NCI-H2196 treated with DMSO at 0.1 percent for 48 hours (cell line): ENCODE measurements around the gene FAM181A.

Experiments
- DNase-seq: peaks from one replicate; lab custom pipeline; 2025; ENCODE audit not compliant: unreplicated experiment; lab: John Stamatoyannopoulos, UW

Gene FAM181A

DNA sequence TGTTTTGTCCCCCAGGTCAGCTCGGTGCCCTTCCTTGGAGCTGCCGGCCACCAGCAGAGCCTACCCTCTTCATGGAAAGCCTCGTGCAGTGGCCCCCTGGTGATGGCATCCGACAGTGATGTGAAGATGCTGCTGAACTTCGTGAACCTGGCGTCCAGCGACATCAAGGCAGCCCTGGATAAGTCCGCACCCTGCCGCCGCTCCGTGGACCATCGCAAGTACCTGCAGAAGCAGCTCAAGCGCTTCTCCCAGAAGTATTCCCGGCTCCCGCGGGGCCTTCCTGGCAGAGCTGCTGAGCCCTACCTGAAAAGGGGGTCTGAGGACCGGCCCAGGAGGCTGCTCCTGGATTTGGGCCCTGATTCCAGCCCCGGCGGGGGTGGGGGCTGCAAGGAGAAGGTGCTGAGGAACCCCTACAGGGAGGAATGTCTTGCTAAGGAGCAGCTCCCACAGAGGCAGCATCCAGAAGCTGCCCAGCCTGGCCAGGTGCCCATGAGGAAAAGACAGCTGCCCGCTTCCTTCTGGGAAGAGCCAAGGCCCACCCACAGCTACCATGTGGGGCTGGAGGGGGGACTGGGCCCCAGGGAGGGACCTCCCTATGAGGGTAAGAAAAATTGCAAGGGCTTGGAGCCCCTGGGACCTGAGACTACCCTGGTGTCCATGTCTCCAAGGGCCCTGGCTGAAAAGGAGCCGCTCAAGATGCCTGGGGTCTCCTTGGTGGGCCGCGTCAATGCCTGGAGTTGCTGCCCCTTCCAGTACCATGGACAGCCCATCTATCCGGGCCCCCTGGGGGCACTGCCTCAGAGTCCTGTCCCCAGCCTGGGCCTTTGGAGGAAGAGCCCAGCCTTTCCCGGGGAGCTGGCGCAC, 1.3 kb downstream of the FAM181A start:
- DNase-seq, result no peak

DNA sequence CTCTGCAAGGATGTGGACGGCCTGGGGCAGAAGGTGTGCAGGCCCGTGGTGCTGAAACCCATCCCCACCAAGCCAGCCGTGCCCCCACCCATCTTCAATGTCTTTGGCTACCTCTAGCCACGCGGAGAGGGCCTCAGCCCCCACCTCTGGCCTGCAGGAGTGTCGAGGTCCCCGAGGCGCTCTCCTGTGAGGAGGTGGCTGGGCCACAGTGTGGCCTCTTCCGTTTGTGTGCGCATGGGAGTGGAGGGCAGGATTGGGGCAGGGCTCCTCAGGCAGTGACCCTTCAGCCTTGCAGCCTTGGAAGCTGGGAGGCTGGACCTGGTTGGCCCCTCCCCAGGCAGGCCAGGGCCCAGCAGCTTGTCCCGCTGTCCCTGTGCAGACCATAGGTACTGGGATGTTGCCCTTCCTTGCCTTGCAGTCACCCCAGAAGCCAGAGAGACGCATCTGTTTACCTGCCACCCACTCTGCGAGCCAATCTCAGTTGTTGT, 1.9 kb downstream of the FAM181A start:
- no peak for DNase-seq

DNA sequence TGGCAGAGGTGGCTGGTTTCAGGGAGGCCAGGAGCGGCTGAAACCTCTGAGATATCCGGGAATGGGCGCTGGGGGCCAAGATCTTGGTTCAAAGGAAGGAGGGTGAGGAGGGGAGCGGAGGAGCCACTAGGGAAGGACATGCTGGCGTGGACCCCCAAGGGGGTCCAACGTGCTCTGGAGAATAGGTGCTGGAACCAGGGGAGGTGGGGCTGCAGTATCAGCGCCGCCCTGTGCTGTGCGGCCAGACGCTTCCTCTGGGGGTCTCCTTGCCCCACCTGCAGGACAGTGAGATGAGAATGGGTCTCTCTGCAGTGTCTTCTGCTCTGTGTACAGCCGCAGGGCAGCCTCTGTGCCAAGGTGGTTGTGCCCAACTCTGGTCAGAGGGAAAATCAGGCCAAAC, 2.5 kb downstream of the FAM181A start:
- DNase-seq, result no peak

DNA sequence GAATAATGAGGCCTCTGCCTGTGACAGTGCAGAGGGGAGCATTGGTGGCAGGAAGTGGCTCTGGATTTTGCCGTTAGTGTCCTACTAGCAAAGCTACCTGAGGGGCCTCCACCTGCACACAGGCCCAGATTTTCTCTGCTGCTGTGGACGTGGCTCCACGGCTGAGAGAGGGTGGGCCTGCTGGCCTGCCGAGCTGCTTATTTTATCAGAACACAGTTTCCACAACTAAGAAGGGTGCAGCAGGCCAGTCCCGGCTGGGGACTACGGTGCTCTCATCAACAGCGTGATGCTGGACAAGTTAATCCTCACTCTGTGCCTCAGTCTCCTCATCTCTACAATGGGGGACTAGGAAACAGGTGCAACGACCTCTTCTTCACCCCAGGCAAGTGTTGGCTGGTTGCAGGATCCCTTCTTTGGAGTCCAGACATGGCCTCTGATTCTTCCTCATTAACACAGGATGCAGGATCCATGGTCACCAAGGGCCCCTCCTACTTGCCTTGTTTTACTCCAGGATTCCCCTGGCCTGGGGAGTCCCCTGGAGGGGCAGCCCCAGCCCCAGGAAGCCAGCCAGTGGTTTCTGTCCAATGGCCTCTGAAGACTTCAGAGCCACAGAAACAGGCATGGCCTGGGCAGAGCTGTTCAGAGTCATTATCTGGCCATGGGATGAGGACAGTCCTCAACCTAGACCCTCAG, 3.3 kb downstream of the FAM181A start:
- no peak for DNase-seq

DNA sequence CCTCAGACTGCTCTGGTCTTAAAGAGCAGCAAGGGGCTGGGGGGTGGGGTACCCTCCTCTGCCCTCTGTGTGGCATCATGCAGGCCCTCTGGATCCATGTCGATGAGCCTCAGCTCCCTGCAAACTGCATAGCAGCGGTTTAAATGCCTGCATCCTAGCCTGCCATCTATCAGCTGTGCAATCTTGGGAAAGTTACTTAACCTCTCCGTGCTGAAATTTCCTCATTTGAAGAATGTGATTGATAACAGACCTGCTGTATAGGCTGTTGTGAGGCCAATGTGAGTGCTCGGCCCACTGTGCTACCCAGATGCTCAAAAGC, 3.8 kb downstream of the FAM181A start:
- DNase-seq, result no peak

DNA sequence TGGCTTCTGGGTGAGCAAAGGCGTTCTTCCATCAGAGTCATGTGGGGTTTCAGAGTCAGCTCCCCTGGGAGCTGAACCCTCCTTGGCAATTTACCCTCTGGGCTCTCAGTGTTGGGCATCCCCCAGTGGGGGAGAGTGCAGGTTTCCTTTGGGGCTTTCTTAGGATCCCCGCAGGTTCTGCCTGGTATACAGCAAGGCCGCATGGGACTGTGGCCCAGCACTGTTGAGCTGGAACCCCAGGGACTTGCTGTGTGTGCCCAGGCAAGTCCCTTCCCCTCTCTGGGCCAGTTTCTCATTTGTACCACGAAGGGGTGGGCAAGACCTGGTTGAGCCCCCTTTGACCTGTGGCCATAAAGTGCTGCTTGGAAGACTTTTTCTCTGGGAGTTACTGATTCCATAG, 5.5 kb downstream of the FAM181A start:
- DNase-seq, result no peak

DNA sequence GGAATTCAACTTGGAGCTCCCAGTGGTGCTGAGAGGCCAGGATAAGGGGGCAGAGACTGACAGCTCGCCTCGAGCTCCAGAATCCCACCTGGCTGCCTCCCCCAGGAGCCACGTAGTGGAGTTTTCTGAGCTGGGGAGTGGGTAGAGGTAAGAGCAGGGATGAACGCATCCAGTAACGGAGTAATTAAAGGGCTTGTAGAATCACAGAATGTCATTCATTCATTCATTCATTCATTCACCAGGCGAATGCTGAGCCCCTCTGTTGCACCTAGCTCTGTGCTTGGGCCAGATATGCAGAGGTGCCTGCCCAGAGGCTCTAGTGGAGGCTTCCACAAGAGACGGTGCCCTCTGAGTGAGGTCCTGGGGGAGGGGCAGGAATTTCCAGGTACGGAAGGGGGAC, 8.1 kb downstream of the FAM181A start:
- DNase-seq, result no peak

DNA sequence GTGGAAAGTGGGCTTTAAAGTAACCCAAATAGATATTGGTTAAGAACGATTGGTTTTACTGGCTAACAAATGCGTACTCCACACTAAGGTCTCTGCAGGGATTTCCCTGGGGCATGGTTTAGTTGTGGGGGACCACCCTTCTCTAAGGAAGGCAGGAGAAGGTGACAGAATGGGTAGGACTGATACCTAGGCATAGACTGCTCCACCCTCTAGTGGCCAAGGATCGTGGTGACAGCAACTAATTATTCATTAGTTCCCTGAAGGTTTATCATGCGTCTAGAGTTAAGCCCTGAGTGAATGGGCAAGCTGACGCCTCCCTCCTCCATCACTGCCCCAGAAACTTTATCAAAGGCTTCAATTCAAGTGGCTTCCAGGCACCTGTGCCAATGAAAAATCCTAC, 9.1 kb downstream of the FAM181A start:
- DNase-seq, result no peak

DNA sequence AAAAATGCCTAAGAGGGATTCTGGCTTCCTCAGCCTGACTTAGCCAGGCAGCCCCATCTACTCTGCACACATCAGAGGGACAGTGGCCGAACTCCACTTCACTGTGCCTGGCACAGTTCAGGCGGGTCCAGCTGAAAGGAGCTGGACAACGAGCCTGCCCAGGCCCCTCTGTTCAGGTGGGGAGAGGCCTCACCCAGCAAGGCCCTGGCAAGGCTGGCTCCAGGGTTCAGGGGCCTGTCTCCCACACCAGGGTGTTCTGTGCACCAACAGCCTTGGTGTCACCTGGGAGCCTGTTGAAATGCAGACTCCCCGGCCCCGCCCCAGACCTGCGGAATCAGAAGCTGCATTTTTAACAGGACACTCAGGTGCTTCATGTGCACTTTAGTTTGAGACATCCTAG, 9.8 kb downstream of the FAM181A start:
- no peak for DNase-seq

DNA sequence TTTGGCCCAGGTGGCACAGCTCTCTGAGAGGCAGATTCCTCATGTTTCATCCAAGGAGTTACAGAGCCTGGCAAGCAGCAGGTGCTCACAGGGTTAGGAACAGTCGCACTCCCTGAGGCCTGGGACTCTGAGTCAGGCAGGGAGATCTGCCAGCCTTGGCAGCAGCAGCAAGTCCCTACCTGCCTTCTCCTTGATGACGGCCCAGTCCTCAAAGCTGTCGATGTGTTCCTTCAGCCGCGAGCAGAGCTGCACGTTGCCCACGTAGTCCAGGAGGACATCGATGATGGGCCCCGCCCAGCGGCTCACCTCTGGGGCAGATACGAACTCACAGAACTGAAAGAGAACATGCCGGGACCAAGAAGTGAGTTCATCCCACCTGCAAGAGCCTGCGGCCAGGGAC, 10.4 kb downstream of the FAM181A start:
- no peak for DNase-seq

DNA sequence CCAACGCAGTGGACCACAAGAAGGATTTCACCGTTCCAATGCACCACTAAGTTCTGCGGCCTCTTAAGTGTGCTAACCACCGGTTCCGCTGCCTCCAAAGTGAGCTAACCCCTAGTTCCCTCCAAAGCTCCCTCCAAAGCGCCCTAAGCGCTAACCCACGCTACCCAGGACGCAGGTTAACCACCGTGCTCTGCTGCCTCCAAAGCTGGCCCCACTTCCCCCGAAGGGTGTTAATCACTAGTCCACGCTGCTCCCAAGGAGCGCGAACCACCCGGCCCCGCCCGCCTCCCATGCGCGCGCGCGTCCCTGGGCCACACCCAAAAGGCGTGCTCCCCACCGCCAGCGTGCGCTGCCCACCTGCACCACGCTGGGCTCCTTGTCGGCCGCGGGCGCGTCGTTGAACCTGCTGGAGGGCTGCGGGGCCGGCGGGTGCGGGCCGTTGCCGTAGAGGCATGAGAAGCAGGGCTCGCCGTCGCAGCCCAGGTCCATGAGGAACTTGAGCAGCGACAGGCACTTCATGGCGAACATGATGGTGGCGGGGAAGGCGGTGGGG, 11.7 kb downstream of the FAM181A start:
- no peak for DNase-seq

DNA sequence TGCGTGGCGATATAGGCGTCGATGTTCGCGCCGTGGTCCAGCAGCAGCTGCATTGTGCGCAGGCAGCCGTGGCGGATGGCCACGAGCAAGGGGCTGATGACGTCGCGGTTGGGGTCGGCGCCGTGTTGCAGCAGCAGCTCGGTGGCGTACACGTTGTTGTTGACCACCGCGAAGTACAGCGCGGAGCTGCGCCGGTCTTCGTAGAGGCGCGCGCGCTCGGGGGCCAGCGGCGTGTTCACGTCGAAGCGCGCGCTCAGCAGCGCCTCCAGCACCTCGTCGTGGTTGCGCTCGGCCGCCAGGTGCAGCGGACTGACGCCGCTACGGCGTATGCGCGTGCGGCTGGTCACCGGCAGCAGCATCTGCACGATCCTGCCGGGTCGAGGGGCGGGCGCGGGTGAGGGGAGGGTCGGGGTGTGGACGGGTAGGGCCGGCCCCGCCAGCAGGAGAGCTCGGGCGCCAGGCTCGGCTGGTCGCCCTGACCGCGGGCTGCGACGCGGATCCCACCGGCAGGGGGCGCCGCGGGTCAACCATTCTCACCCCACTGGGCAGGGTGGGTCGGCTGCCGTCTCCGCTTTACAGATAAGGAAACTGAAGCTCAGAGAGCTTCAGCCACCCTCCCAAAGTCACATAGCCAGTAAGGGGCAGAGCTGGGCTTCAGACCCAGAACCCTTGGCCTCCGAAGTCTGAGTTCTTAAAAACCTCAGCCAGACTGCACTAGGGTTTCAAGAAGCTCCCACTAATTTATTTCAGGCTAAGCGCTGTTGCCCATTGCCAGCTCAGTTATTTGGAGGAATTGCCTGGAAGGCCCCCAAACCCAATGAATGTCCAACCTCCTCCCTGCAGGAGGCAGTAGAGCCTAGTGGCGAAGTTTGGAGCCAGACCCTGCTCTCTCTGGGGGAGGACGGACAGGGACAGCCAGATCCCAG, 12.4 kb downstream of the FAM181A start:
- no peak for DNase-seq

DNA sequence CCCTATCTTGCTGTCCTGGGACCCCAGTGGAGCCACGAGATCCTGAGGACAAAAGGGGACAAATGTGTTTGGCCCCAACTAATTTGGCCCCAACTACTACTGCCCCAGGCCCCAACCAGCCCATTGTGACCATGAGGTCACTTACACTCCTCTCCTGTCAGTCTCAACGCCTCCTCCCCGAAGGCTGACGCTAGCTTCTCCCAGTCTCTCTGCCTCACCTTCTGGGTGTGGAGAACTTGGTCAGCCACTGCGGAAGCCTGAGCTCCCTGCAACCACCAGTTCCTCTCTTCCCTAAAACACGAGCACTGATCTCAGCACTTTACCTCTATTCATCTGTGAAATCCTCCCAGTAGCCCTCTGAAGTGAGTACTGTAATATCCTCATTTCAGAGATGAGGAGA, 13.3 kb downstream of the FAM181A start:
- DNase-seq, result no peak

DNA sequence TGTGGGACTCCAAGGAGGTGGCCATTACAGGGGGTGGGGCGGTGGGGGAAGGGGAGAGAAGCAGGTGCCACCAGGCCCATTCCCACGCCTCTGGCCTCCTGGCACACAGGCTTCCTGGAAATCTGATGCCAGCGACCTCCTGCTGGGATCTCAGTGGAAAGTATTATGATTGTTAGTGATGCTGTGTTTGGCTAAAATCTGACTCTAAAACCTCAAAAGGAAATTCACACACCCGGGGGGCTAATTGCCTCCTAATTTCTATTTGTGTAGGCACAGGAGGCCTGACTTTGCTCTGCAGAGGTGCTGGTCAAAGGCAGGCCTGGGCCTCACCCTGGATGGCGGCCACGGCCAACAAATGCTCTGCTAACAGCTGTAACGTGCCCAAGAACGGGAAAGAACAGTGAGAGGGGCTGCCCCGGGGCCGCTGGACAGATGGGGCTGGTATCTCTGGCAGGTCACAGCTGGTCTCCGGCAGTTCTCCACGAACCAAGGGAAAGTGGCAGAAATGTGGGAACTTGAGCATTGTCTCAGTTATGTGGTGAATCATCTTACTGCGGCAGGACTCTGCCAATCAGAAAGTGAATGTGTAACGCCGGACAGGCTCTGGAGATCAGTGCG, 14.3 kb downstream of the FAM181A start:
- DNase-seq, result peak; percentile 28

DNA sequence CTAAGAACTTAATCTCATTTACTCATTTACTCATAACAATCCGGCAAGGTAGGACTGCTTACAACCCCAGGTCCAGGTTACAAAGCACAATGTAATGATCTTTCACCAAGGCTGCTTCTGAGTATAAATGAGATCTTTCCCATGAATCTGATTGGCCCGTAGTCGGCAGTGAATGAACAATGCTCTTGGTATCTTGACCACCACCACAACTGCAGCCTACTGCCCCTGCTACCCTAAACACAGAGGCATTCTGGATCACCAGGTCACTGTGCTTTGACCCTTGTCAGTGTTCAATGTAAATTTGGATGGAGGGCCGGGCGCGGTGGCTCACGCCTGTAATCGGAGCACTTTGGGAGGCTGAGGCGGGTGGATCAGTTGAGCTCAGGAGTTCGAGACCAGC, 15.9 kb downstream of the FAM181A start:
- no peak for DNase-seq

DNA sequence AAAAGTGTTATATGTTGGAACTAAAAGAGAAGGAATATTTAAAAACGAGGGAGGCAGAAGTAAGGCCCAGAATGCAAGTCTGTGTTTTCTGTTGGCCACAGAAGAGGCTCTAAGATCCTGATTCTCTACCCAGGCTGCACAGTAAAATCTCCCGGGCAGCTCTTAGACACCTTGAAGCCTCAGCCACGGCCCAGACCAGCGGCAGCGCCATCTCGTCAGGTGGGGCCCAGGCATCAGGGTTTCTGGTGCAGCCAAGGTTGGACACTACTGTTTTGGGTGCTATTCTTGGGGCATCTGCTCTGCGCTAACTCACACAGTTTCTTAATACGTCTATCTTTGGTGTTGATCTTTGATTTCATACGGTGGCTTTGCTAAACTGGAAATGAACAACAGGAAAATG, 16.8 kb downstream of the FAM181A start:
- no peak for DNase-seq

DNA sequence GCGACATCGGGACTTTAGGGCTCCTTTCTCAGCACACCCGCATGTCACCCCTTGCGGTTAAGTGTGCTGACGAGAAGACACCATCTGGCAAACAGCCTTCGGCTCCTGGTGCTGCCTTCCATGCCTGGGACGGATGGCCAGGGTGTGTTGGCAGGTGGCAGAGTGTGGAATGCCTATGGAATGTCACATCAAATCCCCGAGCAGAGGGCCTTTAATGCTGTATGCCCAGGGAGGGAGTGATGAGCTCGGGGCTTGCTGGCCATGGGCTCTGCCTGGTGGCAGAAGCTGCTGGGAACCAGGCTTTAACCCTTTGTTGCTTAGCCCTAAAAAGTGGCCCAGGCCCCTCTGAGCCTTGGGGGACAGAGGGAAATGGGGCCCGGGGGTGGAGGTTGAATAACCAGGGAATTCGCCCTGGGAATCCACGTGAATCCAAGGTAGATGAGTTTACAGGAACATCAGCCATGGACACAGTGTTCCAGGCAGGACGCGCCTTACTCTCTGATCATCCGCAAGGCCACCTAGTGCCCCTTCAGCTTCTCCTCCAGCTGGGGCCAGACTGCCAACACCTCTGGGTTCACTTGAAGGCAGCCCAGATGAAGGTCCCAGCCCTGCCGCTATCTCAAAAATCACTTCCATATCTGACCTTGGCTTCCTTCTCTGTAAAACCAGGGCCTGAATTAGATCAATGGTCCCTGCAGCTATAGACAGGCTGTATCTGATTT, 17.4 kb downstream of the FAM181A start:
- no peak for DNase-seq

DNA sequence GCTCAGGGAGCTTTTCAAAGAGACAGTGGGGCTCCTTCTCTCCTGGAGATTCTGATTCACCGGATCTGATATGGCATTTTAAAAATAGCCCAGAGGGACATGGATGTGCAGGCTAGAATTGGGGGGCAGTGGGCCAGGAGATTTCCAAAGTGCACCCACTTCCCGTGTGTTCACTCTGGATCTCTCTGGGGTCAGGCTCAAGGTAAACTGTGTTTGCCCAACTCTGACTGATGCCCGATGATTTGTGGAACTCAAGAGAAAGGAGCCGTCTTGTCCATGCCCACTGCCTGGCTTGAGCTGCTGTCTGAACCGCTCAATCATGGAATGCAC, 17.9 kb downstream of the FAM181A start:
- DNase-seq, result no peak

DNA sequence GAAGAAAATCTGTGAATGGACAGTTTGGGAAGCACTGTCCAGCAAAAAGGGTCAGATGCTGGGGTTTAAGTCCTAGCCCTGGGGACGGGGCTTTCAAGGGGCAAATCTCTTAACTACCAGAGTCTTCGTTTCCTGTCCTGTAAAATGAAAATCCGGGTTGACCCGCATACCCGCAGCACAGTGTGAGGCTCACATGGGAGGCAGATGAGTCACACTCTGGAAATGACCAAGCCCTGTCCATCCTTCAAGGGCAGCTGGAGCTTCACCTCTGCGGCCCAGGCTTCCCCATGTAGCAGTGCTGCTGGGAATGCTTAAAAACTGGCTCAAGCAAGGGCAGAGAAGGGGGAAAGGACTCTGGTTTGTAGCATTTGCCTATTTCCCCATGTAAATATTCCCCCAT, 19.0 kb downstream of the FAM181A start:
- no peak for DNase-seq

DNA sequence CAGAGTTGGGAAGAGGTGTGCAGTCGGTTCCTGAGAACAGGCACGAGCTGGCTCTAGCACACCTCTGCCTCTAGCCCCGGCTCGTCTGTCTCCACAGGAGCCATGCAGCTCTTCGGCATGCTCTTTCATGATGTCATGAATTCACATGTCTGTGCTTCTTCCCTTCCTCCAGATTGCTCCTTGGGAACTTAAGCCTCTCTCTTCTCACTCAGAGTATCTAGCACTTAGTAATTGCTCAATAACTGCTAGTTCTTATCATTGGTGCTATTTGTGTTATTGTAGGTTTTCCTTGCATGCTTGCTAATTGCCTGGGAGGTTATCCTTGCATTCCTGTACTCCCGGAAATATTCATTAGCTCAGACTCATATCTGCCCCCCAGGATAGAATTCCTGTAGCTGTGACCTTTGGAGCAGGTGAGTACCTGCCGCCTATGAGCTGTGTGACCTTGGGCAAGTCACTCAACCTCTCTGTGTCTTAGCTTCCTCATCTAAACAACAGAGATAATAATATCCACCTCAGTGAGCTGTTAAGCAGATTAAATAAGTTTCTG, 19.5 kb downstream of the FAM181A start:
- no peak for DNase-seq
